ENCODE data around the gene GRID1.

The GRID1 gene

GRCh38 chr10:86250399-86250798 lies 116.2 kb downstream of the GRID1 start:
- TF ChIP-seq ZNF610 (tag by site-specific recombination; IDR thresholded peaks at IDR 0.05; ENCODE audit: borderline replicate concordance) (no peak), ZNF792 (tag by site-specific recombination; IDR thresholded peaks at IDR 0.05) (no peak), ZNF585B (tag by site-specific recombination; IDR thresholded peaks at IDR 0.05) (no peak), ZBTB21 (tag by site-specific recombination; IDR thresholded peaks at IDR 0.05) (no peak), ZNF146 (tag by site-specific recombination; IDR thresholded peaks at IDR 0.05) (no peak), ZSCAN30 (tag by site-specific recombination; IDR thresholded peaks at IDR 0.05) (no peak), ZNF311 (tag by site-specific recombination; IDR thresholded peaks at IDR 0.05; ENCODE audit: borderline replicate concordance) (no peak), HOXC10 (CRISPR knock-in tag; IDR thresholded peaks at IDR 0.05) (no peak), ZBTB1 (tag by site-specific recombination; IDR thresholded peaks at IDR 0.05) (no peak), WT1 (tag by site-specific recombination; IDR thresholded peaks at IDR 0.05) (no peak)
- ChIA-PET CTCF (interaction anchor here (0.6 kb wide), 1 partner anchor 322 kb away, joined by 3 read pairs; no protein-coding TSS in a partner anchor), POLR2A (no interaction called here)
- Histone ChIP-seq H3K9me3 (ENCODE audit: control insufficient read depth, insufficient read depth, low read depth, low read length) (no peaks in the 10 kb centered on the region), H3K27ac (ENCODE audit: extremely low read depth, low read depth, low read length) (no peak overlapping the region), H3K4me1 (ENCODE audit: control insufficient read depth, insufficient read depth, low read length) (peaks cover 22% of the 10 kb centered on the region), H3K4me3 (ENCODE audit: low read depth, low read length) (no peak overlapping the region), H3K36me3 (ENCODE audit: control insufficient read depth in 2 of 2, insufficient read depth in 1 of 2, low read length in 2 of 2) (no peaks in the 10 kb centered on the region)

GRCh38 chr10:86249794-86250193 lies 116.8 kb downstream of the GRID1 start:
- Histone ChIP-seq H3K9me3 (ENCODE audit: control insufficient read depth, insufficient read depth, low read depth, low read length) (no peaks in the 10 kb centered on the region), H3K27ac (ENCODE audit: extremely low read depth, low read depth, low read length) (no peak overlapping the region), H3K4me3 (ENCODE audit: low read depth, low read length) (no peak overlapping the region), H3K36me3 (ENCODE audit: control insufficient read depth in 2 of 2, insufficient read depth in 1 of 2, low read length in 2 of 2) (no peaks in the 10 kb centered on the region), H3K4me1 (ENCODE audit: control insufficient read depth, insufficient read depth, low read length) (peaks cover 22% of the 10 kb centered on the region)
- TF ChIP-seq MZF1 (tag by site-specific recombination; IDR thresholded peaks at IDR 0.05; ENCODE audit: borderline replicate concordance) = no peak
- peak; percentile 71 for TF ChIP-seq ZNF366 (tag by site-specific recombination; conservative IDR thresholded peaks at IDR 0.05)
- peak; percentile 99 for TF ChIP-seq ZFHX2 (tag by site-specific recombination; conservative IDR thresholded peaks at IDR 0.05)
- TF ChIP-seq HIC1 (tag by site-specific recombination; IDR thresholded peaks at IDR 0.05) = no peak
- TF ChIP-seq EGR2 (tag by site-specific recombination; IDR thresholded peaks at IDR 0.05; ENCODE audit: low read depth) = peak; percentile 100
- no peak for TF ChIP-seq ZBTB20 (tag by site-specific recombination; IDR thresholded peaks at IDR 0.05)
- ChIA-PET POLR2A (no interaction called here), CTCF (interaction anchor here (0.7 kb wide), 1 partner anchor 88 kb away, joined by 3 read pairs; no protein-coding TSS in a partner anchor)

- H3K4me1 ChIP-seq (ENCODE audit: control insufficient read depth, insufficient read depth, low read length) = peaks cover 10% of the 10 kb centered on the region
- H3K36me3 ChIP-seq (ENCODE audit: control insufficient read depth in 2 of 2, insufficient read depth in 1 of 2, low read length in 2 of 2) = no peaks in the 10 kb centered on the region
- H3K9me3 ChIP-seq (ENCODE audit: control insufficient read depth, insufficient read depth, low read depth, low read length) = no peaks in the 10 kb centered on the region
- no peak overlapping the region for H3K27ac ChIP-seq (ENCODE audit: extremely low read depth, low read depth, low read length)
- no peak overlapping the region for H3K4me3 ChIP-seq (ENCODE audit: low read depth, low read length)
- TF ChIP-seq ZIC2 (tag by site-specific recombination; IDR thresholded peaks at IDR 0.05) (peak; percentile 54; the same call in 1 of the 2 replicates), ZBTB8A (tag by site-specific recombination; IDR thresholded peaks at IDR 0.05) (no peak), ZFHX2 (tag by site-specific recombination; conservative IDR thresholded peaks at IDR 0.05) (peak; percentile 70), ZSCAN16 (tag by site-specific recombination; IDR thresholded peaks at IDR 0.05) (no peak), ZNF664 (tag by site-specific recombination; IDR thresholded peaks at IDR 0.05) (no peak), PRDM2 (tag by site-specific recombination; IDR thresholded peaks at IDR 0.05; ENCODE audit: borderline replicate concordance) (no peak), ZNF596 (tag by site-specific recombination; IDR thresholded peaks at IDR 0.05) (no peak), EGR2 (tag by site-specific recombination; IDR thresholded peaks at IDR 0.05; ENCODE audit: low read depth) (peak; percentile 88), MEIS1 (CRISPR knock-in tag; IDR thresholded peaks at IDR 0.05; ENCODE audit: borderline replicate concordance) (no peak), ZNF792 (tag by site-specific recombination; IDR thresholded peaks at IDR 0.05) (no peak), KLF10 (tag by site-specific recombination; IDR thresholded peaks at IDR 0.05) (no peak)
- POLR2A ChIA-PET = no interaction called here
- CTCF ChIA-PET = no interaction called here
Observed at GRCh38 chr10:86248062-86248461, 118.5 kb downstream of the GRID1 start.
